Suprapubic skin (tissue), 4 donors: ENCODE measurements around the gene PLA2G15. TPM values are rescaled to one million over a fixed set of nuclear protein-coding genes. Genes with fewer than 3 reads are reported as not detected.

Experiments
- DNase-seq, 2 donors: peaks; one replicate each; pipeline ENCODE4 v3.0.0-alpha.2; 2019; ENCODE audit warnings: low spot score in 2 of 2
- H3K27ac ChIP-seq: fragments of 200-600 bp; sonication (generic); one replicate; pipeline ENCODE4 v1.5.1; 2019
- H3K27me3 ChIP-seq: fragments of 200-600 bp; sonication (generic); one replicate; pipeline ENCODE4 v1.5.1; 2019
- H3K36me3 ChIP-seq: fragments of 200-600 bp; sonication (generic); one replicate; pipeline ENCODE4 v1.5.1; 2019
- H3K4me1 ChIP-seq: fragments of 200-600 bp; sonication (generic); one replicate; pipeline ENCODE4 v1.5.1; 2019
- H3K4me3 ChIP-seq: fragments of 200-600 bp; sonication (generic); one replicate; pipeline ENCODE4 v1.5.1; 2019; ENCODE audit warnings: mild to moderate bottlenecking
- H3K9me3 ChIP-seq: fragments of 200-600 bp; sonication (generic); one replicate; pipeline ENCODE4 v1.5.1; 2019
- EP300 ChIP-seq: sonication (generic); formaldehyde crosslinking; IDR thresholded peaks from one replicate; pipeline ENCODE4 v1.6.1; 2017; ENCODE audit warnings: antibody characterized with exemption
- POLR2A ChIP-seq, 2 donors: fragments of 450-650 bp; IDR thresholded peaks; one replicate each; pipeline ENCODE4 v1.6.1; 2017; ENCODE audit warnings: antibody characterized with exemption in 2 of 2, mild to moderate bottlenecking in 2 of 2, moderate library complexity in 2 of 2
- POLR2AphosphoS5 ChIP-seq, 3 donors: sonication (generic); formaldehyde crosslinking; IDR thresholded peaks; one replicate each; pipeline ENCODE4 v1.6.1; 2017; ENCODE audit warnings: antibody characterized with exemption in 3 of 3
- WGBS: methylation state at CpG from one replicate; pipeline ENCODE4 v1.1.5; 2018; 5-methylcytosine and 5-hydroxymethylcytosine counted together
- total RNA-seq, 4 donors: library from RNA; depleted of rRNA; stranded (reverse); fragments of >200 nt; gene quantifications; one replicate each; pipeline ENCODE4 v1.1.0, GENCODE V29; 2016
- TF ChIP-seq, protein P1 (sequence below), 2 donors: fragments of 200-600 bp in 1 of 2; fragments of 450-650 bp in 1 of 2; sonication (generic) in 1 of 2; IDR thresholded peaks; one replicate each; pipeline ENCODE4 v1.5.1; 2016 to 2019; ENCODE audit warnings: antibody characterized with exemption in 2 of 2, mild to moderate bottlenecking in 1 of 2, moderate library complexity in 1 of 2

PLA2G15 gene, protein sequence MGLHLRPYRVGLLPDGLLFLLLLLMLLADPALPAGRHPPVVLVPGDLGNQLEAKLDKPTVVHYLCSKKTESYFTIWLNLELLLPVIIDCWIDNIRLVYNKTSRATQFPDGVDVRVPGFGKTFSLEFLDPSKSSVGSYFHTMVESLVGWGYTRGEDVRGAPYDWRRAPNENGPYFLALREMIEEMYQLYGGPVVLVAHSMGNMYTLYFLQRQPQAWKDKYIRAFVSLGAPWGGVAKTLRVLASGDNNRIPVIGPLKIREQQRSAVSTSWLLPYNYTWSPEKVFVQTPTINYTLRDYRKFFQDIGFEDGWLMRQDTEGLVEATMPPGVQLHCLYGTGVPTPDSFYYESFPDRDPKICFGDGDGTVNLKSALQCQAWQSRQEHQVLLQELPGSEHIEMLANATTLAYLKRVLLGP
- 10 to 100 TPM; 11.2 to 26.6 (median 23.6) TPM for total RNA-seq

DNA sequence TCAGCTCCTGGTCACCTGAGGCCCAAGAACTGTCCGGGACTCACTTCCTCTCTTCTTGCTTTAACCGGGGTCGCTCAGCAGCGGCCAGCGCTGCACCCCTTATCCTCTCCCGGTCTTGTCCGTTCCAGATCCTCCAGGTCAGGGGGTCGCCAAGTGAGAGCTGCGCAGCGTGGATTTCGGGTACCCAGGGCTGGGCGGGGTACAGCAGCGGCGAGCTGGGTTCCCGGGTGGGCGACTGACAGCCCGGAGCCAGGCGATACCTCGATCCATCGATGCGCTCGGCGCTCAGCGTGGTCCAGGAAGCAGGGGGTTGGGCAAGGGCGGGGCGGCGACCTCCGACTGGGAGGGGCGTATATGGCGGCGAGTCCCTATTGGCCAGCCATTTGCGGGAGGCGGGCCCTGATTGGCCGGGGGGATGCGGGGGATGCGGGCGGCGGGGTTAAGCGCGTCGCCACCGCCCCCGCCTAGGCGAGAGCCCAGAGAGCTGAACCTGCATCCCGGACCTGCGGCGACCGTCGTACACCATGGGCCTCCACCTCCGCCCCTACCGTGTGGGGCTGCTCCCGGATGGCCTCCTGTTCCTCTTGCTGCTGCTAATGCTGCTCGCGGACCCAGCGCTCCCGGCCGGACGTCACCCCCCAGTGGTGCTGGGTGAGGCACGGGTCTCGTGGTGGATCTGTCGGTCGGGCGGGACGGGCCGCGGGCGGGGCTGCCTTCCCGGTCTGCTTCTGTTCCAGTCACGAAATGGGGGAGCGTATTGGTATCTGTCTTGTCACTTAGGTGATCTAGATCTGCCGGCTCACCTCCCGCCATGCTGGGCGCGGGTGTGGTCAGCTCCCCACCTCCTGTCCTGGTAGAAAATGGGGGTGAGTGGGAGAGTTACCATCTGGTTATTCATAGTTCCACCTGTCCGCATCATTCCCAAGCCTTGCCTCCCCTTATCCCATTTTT is at the start of gene PLA2G15:
Gene PLA2G15, plus strand, starts transcription at position 471 of the 951 bp plus-strand sequence. Its CDS starts 54 bp downstream, at position 525.
- under 1% methylated on average over 19 of the region's 75 CpGs for WGBS
- peak within 1 kb of the TSS; percentile 87 for H3K4me3 ChIP-seq
- peak; percentile 97 to 98 for DNase-seq
- H3K9me3 ChIP-seq, result no peaks in the 10 kb centered on the region
- H3K4me1 ChIP-seq, result peaks cover 38% of the 10 kb centered on the region
- peaks cover 11% of the 10 kb centered on the region for H3K36me3 ChIP-seq
- peak within 1 kb of the TSS; percentile 36 for H3K27ac ChIP-seq
- TF ChIP-seq, protein P1, sequence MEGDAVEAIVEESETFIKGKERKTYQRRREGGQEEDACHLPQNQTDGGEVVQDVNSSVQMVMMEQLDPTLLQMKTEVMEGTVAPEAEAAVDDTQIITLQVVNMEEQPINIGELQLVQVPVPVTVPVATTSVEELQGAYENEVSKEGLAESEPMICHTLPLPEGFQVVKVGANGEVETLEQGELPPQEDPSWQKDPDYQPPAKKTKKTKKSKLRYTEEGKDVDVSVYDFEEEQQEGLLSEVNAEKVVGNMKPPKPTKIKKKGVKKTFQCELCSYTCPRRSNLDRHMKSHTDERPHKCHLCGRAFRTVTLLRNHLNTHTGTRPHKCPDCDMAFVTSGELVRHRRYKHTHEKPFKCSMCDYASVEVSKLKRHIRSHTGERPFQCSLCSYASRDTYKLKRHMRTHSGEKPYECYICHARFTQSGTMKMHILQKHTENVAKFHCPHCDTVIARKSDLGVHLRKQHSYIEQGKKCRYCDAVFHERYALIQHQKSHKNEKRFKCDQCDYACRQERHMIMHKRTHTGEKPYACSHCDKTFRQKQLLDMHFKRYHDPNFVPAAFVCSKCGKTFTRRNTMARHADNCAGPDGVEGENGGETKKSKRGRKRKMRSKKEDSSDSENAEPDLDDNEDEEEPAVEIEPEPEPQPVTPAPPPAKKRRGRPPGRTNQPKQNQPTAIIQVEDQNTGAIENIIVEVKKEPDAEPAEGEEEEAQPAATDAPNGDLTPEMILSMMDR (IDR thresholded peaks at IDR 0.05), result no peak
- TF ChIP-seq POLR2AphosphoS5 (IDR thresholded peaks at IDR 0.05), result no peak
- no peak for TF ChIP-seq POLR2A (IDR thresholded peaks at IDR 0.05)
- H3K27me3 ChIP-seq, result no peaks in the 10 kb centered on the region

DNA sequence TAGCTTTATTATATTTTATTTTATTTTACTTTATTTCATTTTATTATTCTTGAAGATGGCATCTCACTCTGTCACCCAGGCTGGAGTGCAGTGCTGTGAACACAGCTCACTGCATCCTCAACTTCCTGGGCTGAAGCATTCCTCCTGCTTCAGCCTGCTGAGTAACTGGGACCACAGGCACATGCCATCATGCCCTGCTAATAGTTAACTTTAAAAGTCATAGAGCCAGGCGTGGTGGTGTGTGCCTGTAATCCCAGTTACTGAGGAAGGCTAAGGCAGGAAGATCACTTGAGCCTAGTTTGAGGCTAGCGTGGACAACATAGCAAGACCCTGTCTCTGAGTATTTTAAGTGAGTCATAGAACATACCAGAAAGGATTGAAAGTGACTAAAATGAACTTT is 47.9 kb upstream of the PLA2G15 start:
- 93% methylated on average over 2 of the region's 2 CpGs for WGBS
- Histone ChIP-seq H3K27ac (no peak overlapping the region), H3K36me3 (peaks cover 6% of the 10 kb centered on the region), H3K27me3 (no peaks in the 10 kb centered on the region), H3K9me3 (no peaks in the 10 kb centered on the region), H3K4me1 (no peaks in the 10 kb centered on the region), H3K4me3 (no peak overlapping the region)
- no peak for DNase-seq
- TF ChIP-seq POLR2AphosphoS5 (IDR thresholded peaks at IDR 0.05), result no peak
- TF ChIP-seq EP300, result no peak
- no peak for TF ChIP-seq POLR2A (IDR thresholded peaks at IDR 0.05)
- TF ChIP-seq, protein P1 (IDR thresholded peaks at IDR 0.05), result no peak

DNA sequence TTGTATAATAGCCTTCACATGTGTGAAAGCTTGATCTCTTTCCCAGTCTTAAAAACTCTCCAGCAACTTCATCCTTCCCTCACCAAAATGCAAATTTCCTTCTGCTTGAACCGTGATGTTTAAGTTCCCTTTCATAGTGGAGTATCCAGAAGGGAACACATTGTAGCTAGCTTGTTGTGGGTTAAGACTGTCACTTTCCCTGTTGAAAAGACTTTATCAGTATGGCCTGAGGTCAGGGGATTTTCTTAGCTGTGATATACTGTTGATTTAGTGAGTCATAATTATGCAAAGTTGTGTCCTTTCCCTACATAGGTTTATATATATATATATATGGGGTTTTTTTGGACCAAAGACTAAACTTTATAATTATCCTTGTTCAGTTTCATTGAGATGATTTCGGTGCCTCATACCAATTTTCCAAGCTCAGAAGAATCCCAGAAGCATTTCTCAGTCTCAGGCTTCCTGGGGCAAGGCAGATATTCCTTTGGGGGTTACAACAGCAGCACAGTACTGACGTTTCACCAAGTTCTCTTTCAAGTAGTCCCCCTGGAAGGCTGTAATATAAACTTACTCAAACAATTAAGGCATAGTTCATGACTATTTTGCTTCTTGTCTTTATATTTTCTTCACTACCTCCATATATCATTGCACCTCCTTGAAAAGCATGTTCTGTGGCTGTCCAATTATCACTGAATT is 44.9 kb upstream of the PLA2G15 start:
- no peaks in the 10 kb centered on the region for H3K9me3 ChIP-seq
- no peak overlapping the region for H3K27ac ChIP-seq
- DNase-seq, result no peak
- TF ChIP-seq, protein P1 (IDR thresholded peaks at IDR 0.05), result no peak
- TF ChIP-seq EP300, result no peak
- no peak for TF ChIP-seq POLR2A (IDR thresholded peaks at IDR 0.05)
- TF ChIP-seq POLR2AphosphoS5 (IDR thresholded peaks at IDR 0.05), result no peak
- 40% methylated on average over 3 of the region's 3 CpGs for WGBS
- no peaks in the 10 kb centered on the region for H3K27me3 ChIP-seq
- no peak overlapping the region for H3K4me3 ChIP-seq
- peaks cover 9% of the 10 kb centered on the region for H3K36me3 ChIP-seq
- H3K4me1 ChIP-seq, result no peaks in the 10 kb centered on the region

DNA sequence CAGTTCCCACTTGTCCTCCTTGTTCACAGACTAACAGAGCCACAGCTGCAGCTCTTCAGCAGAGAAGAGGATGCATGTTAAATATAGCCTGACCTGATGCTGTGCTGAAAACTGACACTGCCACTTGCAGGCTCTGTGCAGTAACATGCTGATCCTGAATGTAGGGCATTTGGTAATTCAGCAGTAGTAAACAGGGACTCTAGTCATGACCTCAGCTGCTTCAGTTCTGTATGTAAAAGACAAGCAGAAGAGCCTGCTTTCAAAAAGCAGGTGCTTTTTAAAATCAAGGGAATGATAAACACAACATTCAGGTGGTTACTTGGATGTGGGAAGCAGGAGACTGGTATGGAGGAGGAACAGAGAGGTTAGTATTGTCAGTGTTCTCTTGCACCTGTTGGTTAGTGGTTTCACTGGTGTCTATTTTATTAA is 43.1 kb upstream of the PLA2G15 start:
- Histone ChIP-seq H3K27me3 (no peaks in the 10 kb centered on the region), H3K4me3 (no peak overlapping the region), H3K27ac (no peak overlapping the region), H3K9me3 (no peaks in the 10 kb centered on the region), H3K36me3 (peaks cover 8% of the 10 kb centered on the region), H3K4me1 (no peaks in the 10 kb centered on the region)
- TF ChIP-seq POLR2A (IDR thresholded peaks at IDR 0.05) (no peak), EP300 (no peak), POLR2AphosphoS5 (IDR thresholded peaks at IDR 0.05) (no peak)
- TF ChIP-seq, protein P1 (IDR thresholded peaks at IDR 0.05), result no peak
- DNase-seq, result no peak
